T-helper 22 cell (primary cell): Measurements from ENCODE around the gene DEPP1.

Source experiments
- DNase-seq: peaks from one replicate; pipeline ENCODE4 v3.0.0-alpha.2; 2020; ENCODE audit warnings: low read depth

The DEPP1 gene

DNA sequence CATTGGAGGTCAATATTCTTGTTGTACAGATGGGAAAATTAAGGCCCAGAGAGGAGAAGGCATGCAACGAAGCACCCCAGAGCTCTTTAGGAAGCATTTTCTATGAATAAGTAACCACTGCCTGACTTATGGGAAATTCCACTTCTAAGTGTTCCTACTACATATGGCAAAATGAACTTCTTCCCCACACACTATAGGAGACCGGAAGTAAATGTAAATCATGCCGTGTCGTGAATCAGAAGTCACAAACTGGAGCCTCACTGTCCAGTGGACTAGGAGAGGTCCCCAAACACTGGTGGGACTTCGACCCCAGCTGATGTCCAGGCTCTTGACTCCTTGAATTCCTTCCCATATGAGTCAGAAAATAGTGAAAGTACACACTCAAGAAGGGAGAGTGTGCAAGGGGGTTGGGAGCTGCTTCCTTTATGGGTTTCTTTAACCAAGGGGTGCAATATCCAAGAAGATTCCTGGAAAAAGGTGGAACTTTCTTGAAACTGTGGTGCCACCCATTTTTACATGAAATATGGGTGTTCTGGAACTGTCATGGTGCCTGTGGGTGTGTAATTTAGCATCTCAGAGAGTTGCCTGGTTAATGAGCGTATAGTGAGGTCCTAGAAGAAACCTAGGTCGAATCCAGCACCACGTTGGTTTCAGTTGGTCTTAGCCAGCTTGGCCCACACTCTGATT is 12.3 kb downstream of the DEPP1 start:
- no peak for DNase-seq

DNA sequence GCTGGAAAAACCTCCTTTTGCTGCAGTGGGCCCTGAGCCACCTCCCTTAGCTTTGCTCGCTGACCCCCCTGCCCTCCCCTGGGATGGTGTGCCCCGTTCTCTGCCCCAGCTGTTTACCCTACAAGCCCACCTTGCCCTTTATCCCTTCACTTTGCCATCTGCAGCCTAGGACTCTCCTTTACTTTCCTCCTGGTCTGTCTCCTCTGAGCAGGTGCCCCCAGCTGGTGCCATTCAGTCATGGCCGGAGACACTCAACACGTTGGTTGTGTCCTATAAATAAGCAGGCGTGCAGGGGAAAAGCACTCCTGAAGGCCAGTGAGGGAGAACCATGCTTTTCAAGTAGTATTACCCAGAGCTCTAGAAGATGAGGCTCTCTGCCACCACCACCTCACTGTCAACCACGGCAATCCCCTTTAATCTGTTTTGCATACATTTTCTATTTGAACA is 12.9 kb downstream of the DEPP1 start:
- DNase-seq: no peak

GRCh38 chr10:44965104-44965503 is 13.5 kb downstream of the DEPP1 start:
- DNase-seq: no peak

DNA sequence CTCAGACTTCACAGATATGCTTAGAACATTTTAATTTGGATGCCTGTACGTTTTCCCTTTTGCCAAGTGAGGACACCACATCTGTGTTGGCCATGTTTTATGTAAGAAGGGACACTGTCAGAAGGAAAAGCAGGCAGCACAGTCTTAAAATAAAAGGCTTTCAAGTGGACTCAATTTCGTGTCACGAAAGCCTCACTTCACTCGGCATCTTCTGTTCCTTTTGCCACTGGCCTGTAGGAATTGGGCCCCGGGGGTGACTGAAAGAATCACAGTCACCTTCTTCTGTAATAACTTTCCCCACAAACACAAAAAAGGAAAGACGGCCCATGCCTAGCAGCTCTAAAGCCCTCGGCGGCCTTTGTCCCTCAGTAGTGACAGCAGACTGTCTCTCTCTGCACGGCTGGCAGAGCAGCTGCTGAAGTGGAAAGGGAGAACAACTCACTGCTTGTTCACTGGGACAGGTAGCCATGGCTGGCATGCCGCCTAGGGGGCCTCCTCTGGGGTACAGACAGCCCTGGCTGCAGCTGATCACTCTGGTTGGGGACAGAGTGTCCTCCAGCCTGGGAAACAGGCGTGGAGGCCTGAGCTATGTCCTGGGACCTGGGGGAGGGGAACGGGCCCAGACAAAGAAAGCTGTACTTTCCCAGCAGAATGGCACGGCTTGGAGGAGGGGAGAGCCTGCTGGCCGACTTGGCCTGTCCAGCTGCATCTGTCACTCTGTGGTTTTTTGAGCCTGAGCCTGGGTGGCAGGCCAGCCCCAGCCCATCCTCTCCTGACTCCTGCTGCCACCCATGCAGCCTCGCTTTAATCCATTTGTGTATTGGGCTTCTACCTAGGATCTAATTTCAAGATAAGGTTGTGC is 14.6 kb downstream of the DEPP1 start:
- DNase-seq: no peak

DNA sequence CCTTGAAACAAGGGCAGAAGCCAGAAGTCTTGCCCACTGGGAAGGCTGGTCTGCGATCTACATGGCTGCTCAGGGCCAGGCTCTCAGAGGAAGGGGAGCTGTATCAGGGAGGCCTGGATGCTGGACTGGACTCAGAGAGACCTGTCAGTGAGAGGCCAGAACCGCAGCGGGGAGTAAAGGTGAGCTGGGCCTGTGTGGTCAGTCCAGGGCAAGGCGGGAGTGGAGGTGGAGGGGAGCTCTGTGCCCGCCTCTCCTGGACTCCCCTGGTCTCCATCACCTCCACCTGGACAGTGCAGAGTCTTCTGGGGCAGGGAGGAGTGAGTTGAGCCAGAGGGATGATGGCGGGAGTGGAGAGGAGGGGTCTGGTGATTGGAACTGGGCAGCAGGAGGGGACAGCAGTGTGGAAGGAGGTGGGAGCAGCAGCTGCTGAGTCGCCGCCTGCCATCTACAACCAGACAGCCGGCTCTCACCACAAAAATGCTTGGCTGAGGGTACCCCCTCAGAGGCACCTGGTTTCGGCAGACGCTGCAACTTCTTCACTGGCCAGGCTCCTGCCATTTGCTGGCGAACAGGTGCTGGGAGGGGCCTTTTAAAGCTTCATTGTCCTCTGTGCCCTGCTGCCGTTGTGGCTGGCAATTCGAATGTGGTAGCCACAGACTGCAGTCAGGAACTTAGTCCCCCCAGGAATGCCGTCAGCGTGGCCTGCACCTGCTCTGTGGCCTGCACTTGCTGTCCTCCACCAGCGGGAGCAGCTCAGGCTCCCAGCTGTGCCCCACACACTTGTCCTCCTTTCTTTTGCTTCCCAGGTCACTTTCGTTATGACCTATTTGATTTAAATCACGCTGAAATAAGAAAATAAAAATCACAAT is 15.5 kb downstream of the DEPP1 start:
- DNase-seq: no peak

DNA sequence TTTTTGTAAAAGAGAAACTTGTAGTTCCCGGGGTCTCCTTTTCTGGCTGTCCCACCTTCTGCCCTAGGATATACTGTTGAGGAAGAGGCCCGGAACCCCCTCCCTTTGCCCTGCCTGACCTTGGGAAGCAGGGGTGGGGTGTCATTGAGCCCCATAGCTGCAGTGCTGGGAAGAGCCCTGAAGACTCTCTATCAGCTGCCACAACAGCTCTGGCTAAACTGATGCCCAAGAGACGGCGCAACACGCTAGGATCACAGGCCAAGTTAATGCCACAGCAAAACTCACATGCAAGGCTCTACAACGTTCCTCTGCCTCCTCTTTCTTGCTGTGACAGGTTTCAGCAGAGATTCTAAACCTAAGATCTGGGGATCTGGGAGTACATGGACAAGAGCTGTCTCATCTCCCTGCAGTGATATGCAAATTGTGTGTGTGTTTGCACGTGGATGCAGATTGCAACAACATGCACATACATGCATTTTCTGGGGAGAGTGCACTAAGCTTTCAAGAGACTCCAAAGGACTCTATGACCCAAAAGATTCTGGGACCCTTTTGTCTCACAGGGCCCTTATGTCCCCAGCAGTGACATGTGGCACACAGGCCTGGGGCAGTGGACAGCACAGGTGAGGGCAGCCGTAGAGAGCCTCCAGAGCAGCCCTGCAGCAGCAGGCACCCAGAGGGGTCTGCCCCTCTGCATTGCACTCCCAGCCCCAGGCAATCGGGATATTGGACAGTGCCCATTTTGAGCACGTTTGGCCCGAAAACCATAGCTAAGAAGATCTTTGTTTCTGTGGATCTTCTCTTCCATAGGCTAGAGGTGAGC is 16.5 kb downstream of the DEPP1 start:
- no peak for DNase-seq

DNA sequence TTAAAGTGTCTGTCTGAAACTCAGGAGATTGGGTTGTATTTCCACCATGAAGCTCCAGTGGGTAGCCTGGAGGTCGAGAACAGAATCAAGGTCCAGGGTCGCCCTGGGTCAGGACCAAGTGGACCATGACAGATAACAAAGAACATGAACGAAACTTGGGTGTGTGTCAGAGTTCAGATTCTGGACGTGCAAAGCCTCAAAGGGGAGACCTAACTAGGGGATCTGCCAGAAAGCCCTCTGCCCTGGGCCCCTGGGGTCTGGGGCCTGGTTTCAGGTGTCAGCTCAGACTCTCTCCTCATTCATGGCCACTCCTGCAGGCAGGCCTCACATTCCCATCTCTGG is 17.4 kb downstream of the DEPP1 start:
- no peak for DNase-seq

DNA sequence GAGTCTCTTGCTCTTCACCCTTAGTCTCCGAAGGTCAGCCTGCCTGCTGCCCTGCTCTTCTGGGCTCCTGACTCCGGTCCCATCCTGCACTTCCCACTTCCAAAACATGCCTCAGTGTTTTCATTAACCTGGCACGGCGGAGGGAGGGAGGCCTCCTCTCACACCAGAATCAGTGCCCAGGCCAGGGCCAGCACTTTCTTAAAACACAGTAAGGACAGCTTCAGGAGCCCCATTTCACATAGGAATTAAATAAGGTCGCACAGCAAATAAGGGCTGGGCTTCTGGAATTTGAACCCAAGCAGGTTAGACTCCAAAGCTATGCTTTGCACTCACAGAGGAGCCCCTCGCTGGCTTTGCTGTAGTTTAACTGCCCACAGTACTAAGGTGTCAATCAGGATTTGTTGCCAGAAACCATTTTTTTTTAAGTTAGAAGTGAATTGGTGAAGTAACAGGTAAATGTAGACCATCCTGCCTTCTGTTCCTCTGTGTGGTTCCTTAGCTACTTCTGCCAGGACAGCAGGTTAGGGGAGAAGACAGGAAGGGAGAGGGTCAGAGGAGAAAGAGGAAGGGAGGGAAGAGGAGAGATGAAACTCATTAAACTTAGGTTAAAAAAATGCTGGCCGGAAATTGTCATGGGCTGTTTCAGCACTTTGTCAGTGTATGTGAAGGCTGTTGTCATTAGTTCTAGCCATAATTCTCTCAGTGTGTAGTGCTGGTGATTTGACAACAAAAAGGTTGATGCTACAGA is 18.0 kb downstream of the DEPP1 start:
- DNase-seq: no peak

- DNase-seq: no peak
Measured at GRCh38 chr10:44960088-44960460, 18.5 kb downstream of the DEPP1 start.

DNA sequence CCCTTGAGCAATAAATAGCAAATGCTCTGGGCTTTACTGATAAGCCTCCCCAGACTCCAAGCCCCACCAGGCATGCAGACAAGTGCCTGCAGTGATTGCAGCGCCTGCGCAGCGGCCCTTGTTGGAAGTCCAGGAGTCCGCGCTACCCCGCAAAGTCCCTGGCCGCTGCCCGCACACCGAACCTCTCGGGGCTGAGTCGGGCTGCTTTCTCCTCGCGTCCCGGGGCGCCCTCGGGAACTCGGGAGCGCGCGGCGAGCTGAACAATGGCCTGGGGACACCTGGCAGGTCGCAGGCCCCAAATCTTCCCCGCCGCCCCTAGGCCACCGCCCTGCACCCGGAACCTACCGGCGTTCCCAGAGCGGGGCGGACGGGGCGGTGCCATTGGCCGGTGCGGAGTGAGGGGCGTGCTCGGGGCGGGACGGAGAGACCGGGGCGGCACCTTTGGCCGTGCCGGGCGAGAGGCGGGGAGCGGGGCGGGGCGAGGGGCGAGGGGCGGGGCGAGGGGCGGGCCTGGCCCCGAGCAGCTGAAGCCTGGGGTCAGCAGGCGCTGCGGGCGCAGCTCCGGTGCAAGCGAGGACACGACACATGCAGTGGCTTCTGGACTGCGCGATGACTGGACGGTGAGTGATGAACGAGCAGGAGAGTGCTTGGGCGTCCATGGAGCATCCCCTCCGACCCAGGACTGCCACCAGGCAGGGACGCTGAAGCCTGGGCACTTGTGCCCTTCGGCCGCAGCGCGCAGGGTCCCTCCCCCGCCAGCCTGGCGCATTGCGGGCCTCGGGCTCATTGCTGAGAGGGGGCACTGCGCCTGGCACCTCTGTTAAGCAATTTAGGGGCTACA is 19.1 kb downstream of the DEPP1 start, which contains the start of gene RASSF4:
Gene RASSF4 (plus strand): TSS at position 556 of the 841 bp plus-strand sequence. CDS start 10,401 bp downstream, outside the sequence.
- DNase-seq: peak; percentile 82

DNA sequence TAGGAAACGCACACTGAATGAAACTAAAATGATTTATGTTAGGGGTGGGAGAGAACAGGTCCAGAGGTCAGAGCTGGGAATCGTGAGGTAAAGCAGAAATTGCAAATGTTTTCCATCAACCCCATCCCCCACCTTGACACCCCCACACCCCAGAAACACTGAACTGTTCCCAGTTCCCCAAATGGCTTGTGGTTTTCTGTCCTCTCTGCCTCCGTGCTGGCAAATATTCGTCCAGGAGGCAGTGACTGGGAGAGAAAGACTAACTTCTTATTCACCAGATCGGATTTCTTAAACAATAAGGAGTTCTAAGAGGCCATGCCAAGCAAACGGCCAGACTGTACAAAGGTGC is 19.7 kb downstream of the DEPP1 start:
- DNase-seq: no peak

GRCh38 chr10:44958196-44958897 is 20.3 kb downstream of the DEPP1 start:
- DNase-seq: no peak

DNA sequence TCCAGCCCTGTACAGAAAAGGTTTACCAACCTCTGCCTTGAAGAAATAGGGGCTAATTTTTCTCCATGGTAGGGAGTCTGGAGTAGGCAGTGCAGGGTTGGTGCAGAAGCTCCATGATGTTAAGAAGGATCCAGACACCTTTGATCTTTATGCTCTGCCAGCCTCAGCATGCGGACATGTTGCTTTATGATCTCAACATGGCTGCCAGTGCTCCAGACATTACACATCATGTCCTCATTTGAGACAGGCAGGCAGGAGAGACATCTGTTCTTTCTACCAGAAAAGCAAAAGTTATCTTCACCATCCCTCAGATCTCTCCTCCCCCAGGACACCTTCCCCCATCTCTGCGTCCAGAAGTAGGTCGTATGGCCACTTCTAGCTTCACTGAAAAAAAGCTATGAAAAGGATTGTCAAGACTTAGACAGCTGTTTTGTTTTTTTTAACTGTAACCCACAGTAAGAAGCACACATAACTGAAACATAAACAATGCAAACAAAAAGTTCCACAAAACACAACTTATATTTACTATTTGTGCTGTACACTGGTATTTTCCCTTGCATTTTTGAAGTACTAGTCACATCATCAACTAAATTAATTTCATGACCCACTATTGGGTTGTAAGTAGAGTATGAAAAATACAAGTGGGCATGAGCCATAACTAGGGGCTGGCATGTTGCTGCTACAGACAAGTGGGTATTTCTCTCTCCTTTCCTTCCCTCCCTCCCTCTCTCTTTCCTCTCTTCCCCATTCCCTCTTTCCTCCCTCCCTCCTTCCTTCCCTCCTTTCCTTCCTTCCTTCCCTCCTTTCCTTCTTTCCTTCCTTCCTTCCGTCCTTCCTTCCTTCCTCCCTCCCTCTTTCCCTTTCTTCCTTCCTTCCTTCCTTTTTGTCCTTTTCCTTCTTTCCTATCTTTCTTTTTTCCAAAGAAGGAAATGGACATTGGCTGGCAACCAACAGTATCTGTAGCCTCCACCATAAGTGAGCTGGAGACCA is 21.6 kb downstream of the DEPP1 start:
- no peak for DNase-seq

GRCh38 chr10:44956226-44956625 is 22.4 kb downstream of the DEPP1 start:
- DNase-seq: no peak

DNA sequence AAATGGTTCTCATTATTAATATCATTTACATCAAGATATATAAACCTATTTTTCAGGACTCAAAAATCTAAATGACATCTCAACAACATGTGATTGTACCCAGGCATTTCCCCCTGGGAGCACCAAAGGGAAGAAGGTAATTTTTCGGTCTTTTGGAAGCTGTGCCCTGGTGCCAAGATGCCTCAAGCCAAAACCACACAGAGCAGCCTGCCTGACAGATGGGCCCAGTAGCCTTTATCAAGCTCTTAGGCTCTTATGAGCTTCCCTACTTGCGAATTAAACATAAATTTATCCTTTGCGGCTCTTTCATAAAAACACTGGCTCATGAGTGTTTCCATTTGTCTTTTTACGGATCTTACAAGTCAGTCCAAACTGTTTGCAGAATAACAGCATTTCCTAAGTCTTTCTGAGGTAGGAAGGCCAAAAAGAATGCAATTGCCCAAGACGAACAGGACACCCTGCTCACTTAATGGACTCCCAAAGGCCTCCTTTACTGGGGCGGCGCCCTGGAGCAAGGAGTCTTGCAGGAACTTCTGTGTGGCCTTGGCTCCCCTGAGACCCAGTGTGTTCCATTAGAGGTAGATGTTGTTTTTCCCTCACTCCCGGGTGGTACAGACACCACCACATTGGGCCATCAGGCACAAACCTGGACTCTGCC is 23.1 kb downstream of the DEPP1 start:
- no peak for DNase-seq

DNA sequence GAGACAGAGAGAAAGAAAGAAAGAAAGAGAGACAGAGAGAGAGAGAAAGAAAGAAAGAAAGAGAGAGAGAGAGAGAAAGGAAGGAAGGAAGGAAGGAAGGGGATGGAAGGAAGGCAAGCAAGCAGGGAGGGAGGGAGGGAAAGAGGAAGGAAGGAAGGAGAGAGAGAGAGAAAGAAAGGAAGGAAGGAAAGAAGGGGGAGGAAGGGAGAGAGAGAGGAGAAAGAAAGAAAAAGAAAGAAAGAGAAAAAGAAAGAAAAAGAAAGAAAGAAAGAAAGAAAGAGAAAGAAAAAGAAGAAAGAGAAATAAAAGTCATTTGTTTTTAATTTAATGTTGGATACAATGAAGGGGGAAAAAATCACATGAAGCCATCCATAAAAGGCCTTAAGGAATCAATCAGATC is 23.6 kb downstream of the DEPP1 start:
- no peak for DNase-seq

DNA sequence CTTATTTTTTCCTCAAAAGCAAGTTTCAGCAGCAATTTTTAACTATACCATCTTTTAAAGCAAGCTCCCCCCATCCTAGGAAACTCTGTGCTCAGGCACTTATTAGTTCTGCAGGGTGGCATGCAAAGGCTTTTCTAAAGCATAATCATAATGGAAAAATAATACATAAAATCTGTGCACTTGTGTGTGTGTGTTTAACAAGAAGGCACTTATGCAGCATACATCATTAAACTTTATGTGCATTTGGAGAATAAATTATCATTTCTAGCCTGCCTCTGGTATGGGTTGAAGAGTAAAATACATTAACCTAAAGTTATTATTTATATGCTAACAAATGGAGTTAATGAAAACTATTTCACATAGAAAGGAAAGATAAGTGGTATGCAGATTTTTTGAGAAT is 24.6 kb downstream of the DEPP1 start:
- DNase-seq: no peak

- no peak for DNase-seq
Measured at GRCh38 chr10:44952779-44953231, 25.8 kb downstream of the DEPP1 start.
